ENCODE data around the gene USP30. TPM values are rescaled to one million over a fixed set of nuclear protein-coding genes. Genes with fewer than 3 reads are reported as not detected.

USP30 gene
- total RNA-seq, 1 experiment from 2014 or later: 7.8 TPM

DNA sequence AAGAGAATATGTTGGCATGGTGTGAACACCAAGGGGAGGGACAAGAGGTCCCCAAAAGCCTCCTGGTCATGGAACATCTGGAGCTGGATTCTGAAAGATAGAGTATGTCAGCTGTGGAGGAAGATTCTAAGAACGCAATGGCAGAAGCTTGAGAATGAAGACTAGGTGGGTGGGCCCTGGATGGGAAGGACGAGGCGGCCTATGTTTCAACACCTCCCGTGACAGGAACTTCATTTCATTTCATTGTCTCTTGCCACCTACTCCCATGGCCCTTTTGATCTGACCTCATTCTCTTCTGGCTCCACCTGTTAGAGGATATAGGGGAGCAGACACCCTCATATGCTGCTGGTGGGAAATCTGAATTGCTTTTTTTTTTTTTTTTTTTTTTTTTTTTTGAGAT, 48.4 kb downstream of the USP30 start:
- Histone ChIP-seq H4K91ac (ENCODE audit: insufficient read length, low read depth, low read length) (no peak overlapping the region), H4K20me1 (ENCODE audit: control insufficient read depth, insufficient read depth, insufficient read length) (no peaks in the 10 kb centered on the region), H3K14ac (ENCODE audit: insufficient read depth, low read length) (no peak overlapping the region), H3K27me3 (ENCODE audit: insufficient read depth, low read length) (no peaks in the 10 kb centered on the region), H3K18ac (ENCODE audit: insufficient read length, low read depth, low read length) (no peak overlapping the region), H2BK5ac (ENCODE audit: insufficient read length, low read length) (no peak overlapping the region), H2BK20ac (ENCODE audit: low read depth, low read length, poor library complexity, severe bottlenecking) (no peak overlapping the region), H4K8ac (replicated peaks; ENCODE audit: insufficient read length, low read depth, low read length) (no peak overlapping the region), H3K4me2 (ENCODE audit: insufficient read depth, insufficient read length, low read length) (no peak overlapping the region), H2BK120ac (ENCODE audit: low read depth, low read length, poor library complexity, severe bottlenecking) (no peak overlapping the region), H2BK12ac (ENCODE audit: insufficient read length, low read depth, low read length) (no peak overlapping the region), H2BK15ac (ENCODE audit: low read depth, low read length) (no peak overlapping the region), H3K56ac (ENCODE audit: insufficient read length, low read depth, low read length) (no peak overlapping the region), H3K79me2 (ENCODE audit: insufficient read depth, low read length) (peaks cover 5% of the 10 kb centered on the region; the same call in 1 of the 2 replicates), H3T11ph (ENCODE audit: low read length) (no peak overlapping the region), H3K23ac (ENCODE audit: insufficient read length, low read depth, low read length) (no peak overlapping the region), H3K27ac (ENCODE audit: insufficient read length, low read depth, low read length) (no peak overlapping the region), H3K23me2 (ENCODE audit: insufficient read length, low read depth, low read length, poor library complexity, severe bottlenecking) (peaks cover 10% of the 10 kb centered on the region), H2AFZ (ENCODE audit: low read length) (no peak overlapping the region), H3K4me1 (ENCODE audit: insufficient read depth, low read length) (no peaks in the 10 kb centered on the region), H4K5ac (ENCODE audit: insufficient read length, low read depth, low read length) (no peak overlapping the region), H3K9me3 (ENCODE audit: control insufficient read depth, low read depth, low read length) (no peaks in the 10 kb centered on the region), H3K4ac (ENCODE audit: low read depth, low read length) (no peak overlapping the region), H3K79me1 (ENCODE audit: insufficient read depth, low read depth, low read length, poor library complexity, severe bottlenecking) (peaks cover 8% of the 10 kb centered on the region), H3K9ac (ENCODE audit: extremely low read depth, insufficient read length, low read length) (no peak overlapping the region), H2AK5ac (ENCODE audit: insufficient read length, low read length) (no peak overlapping the region)
- TF ChIP-seq, protein P1, sequence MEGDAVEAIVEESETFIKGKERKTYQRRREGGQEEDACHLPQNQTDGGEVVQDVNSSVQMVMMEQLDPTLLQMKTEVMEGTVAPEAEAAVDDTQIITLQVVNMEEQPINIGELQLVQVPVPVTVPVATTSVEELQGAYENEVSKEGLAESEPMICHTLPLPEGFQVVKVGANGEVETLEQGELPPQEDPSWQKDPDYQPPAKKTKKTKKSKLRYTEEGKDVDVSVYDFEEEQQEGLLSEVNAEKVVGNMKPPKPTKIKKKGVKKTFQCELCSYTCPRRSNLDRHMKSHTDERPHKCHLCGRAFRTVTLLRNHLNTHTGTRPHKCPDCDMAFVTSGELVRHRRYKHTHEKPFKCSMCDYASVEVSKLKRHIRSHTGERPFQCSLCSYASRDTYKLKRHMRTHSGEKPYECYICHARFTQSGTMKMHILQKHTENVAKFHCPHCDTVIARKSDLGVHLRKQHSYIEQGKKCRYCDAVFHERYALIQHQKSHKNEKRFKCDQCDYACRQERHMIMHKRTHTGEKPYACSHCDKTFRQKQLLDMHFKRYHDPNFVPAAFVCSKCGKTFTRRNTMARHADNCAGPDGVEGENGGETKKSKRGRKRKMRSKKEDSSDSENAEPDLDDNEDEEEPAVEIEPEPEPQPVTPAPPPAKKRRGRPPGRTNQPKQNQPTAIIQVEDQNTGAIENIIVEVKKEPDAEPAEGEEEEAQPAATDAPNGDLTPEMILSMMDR (conservative IDR thresholded peaks at IDR 0.05): no peak
- peaks cover 2 to 13% of the 10 kb centered on the region in 2 experiments for H3K4me1 Mint-ChIP-seq
- WGBS (ENCODE audit: extremely low coverage, insufficient read length, low lambda C conversion rate): no CpG with 5 or more reads among the region's 4 CpGs
- no peak for DNase-seq
- no peak overlapping the region for H3K27ac Mint-ChIP-seq
- no peaks in the 10 kb centered on the region for H3K27me3 Mint-ChIP-seq (ENCODE audit: low read depth)
- H3K4me3 Mint-ChIP-seq: no peak overlapping the region
- peaks cover 52 to 69% (median 68%) of the 10 kb centered on the region in 3 experiments for H3K36me3 Mint-ChIP-seq (ENCODE audit: insufficient read depth in 1 of 3, low read depth in 3 of 3)
- H3K9me3 Mint-ChIP-seq: no peaks in the 10 kb centered on the region
